GM23338 (cell line): ENCODE measurements around the gene MARCHF3. TPM values are rescaled to one million over a fixed set of nuclear protein-coding genes. Genes with fewer than 3 reads are reported as not detected.

Experiments
- ATAC-seq: fragments of 200-7000 bp; cut with Tn5 transposase; 3 replicates; pipeline ENCODE4 v1.9.1; 2020
- DNase-seq: peaks from one replicate; pipeline ENCODE4 v3.0.0-alpha.2; 2015; ENCODE audit warnings: low spot score
- H2AFZ ChIP-seq: fragments of 200-600 bp; sonication (generic); 2 replicates; pipeline ENCODE4 v1.8.0; 2016; ENCODE audit warnings: antibody characterized with exemption, mild to moderate bottlenecking, moderate library complexity
- H3F3A ChIP-seq: fragments of 200-600 bp; sonication (generic); replicated peaks from 2 replicates; pipeline ENCODE4 v1.8.0; 2017; ENCODE audit warnings: antibody characterized with exemption, mixed run types, low read depth
- H3K27ac ChIP-seq: fragments of 200-600 bp; sonication (generic); 2 replicates; pipeline ENCODE4 v1.6.1; 2016; ENCODE audit warnings: low read depth
- H3K27me3 ChIP-seq: fragments of 200-600 bp; sonication (generic); 2 replicates; pipeline ENCODE4 v1.8.0; 2016; ENCODE audit warnings: mild to moderate bottlenecking, mixed run types, moderate library complexity; ENCODE audit not compliant: insufficient read depth
- H3K36me3 ChIP-seq: fragments of 200-600 bp; sonication (generic); 2 replicates; pipeline ENCODE4 v1.8.0; 2016; ENCODE audit warnings: mild to moderate bottlenecking; ENCODE audit not compliant: insufficient read depth
- H3K4me1 ChIP-seq: fragments of 200-600 bp; sonication (generic); 2 replicates; pipeline ENCODE4 v1.8.0; 2016; ENCODE audit warnings: mild to moderate bottlenecking, moderate library complexity; ENCODE audit not compliant: insufficient read depth
- H3K4me2 ChIP-seq: fragments of 200-600 bp; sonication (generic); 2 replicates; pipeline ENCODE4 v1.7.1; 2017; ENCODE audit warnings: mixed run types
- H3K4me3 ChIP-seq: fragments of 200-600 bp; sonication (generic); 2 replicates; pipeline ENCODE4 v1.6.1; 2016; ENCODE audit warnings: mixed run types
- H3K79me2 ChIP-seq: fragments of 200-600 bp; sonication (generic); replicated peaks from 2 replicates; pipeline ENCODE4 v1.8.0; 2017; ENCODE audit warnings: mild to moderate bottlenecking; ENCODE audit not compliant: insufficient read depth
- H3K9me2 ChIP-seq: fragments of 200-600 bp; sonication (generic); 2 replicates; pipeline ENCODE4 v1.8.0; 2017; ENCODE audit not compliant: insufficient read depth
- H4K20me1 ChIP-seq: fragments of 200-600 bp; sonication (generic); replicated peaks from 2 replicates; pipeline ENCODE4 v1.8.0; 2017; ENCODE audit warnings: mild to moderate bottlenecking; ENCODE audit not compliant: insufficient read depth
- H3K27ac Mint-ChIP-seq: 2 replicates; pipeline ENCODE4 v1.8.0; 2020; ENCODE audit warnings: inconsistent platforms, mild to moderate bottlenecking, moderate library complexity, mixed read lengths
- H3K27me3 Mint-ChIP-seq: 3 replicates; pipeline ENCODE4 v1.8.0; 2022; ENCODE audit warnings: low read depth, mild to moderate bottlenecking, moderate library complexity, mixed read lengths, inconsistent platforms; ENCODE audit not compliant: insufficient read depth, poor library complexity
- H3K36me3 Mint-ChIP-seq: 3 replicates; pipeline ENCODE4 v1.8.0; 2021; ENCODE audit warnings: low read depth, mild to moderate bottlenecking, inconsistent platforms, moderate library complexity, mixed read lengths
- H3K4me1 Mint-ChIP-seq: 3 replicates; pipeline ENCODE4 v1.8.0; 2020; ENCODE audit warnings: mild to moderate bottlenecking, inconsistent platforms, mixed read lengths
- H3K4me3 Mint-ChIP-seq: 3 replicates; pipeline ENCODE4 v1.8.0; 2021; ENCODE audit warnings: moderate library complexity, mild to moderate bottlenecking, inconsistent platforms, mixed read lengths
- H3K9me3 Mint-ChIP-seq: 3 replicates; pipeline ENCODE4 v1.8.0; 2020; ENCODE audit warnings: moderate library complexity, mild to moderate bottlenecking, inconsistent platforms, mixed read lengths
- CTCF ChIP-seq, 2 experiments: fragments of 200-600 bp in 1 of 2; sonication (generic) in 1 of 2; conservative IDR thresholded peaks; 2 replicates each; pipeline versions ENCODE4 v1.5.1 to v1.6.1; 2016 to 2017; ENCODE audit warnings: antibody characterized with exemption in 2 of 2, low read depth in 2 of 2, mild to moderate bottlenecking in 2 of 2, moderate library complexity in 1 of 2
- ETS1 ChIP-seq: IDR thresholded peaks from 2 replicates; pipeline ENCODE4 v1.6.1; 2016; ENCODE audit warnings: antibody characterized with exemption
- EZH2 ChIP-seq: fragments of 200-600 bp; sonication (generic); IDR thresholded peaks from one replicate; pipeline ENCODE4 v1.8.0; 2017; ENCODE audit warnings: antibody characterized with exemption, mild to moderate bottlenecking, low read depth; ENCODE audit not compliant: unreplicated experiment
- EZH2phosphoT487 ChIP-seq: fragments of 200-600 bp; sonication (generic); IDR thresholded peaks from one replicate; pipeline ENCODE4 v1.8.1; 2018; ENCODE audit warnings: antibody characterized with exemption; ENCODE audit not compliant: unreplicated experiment
- NANOG ChIP-seq: IDR thresholded peaks from 2 replicates; pipeline ENCODE4 v1.6.1; 2016; ENCODE audit warnings: antibody characterized with exemption, borderline replicate concordance
- POLR2AphosphoS5 ChIP-seq: IDR thresholded peaks from 2 replicates; pipeline ENCODE4 v1.6.1; 2016; ENCODE audit warnings: antibody characterized with exemption, low read depth
- REST ChIP-seq: IDR thresholded peaks from one replicate; pipeline ENCODE4 v1.6.1; 2018; ENCODE audit warnings: antibody characterized with exemption; ENCODE audit not compliant: unreplicated experiment
- ZNF331 ChIP-seq: fragments of 250-450 bp; sonication (Bioruptor Pico); IDR thresholded peaks from 2 replicates; pipeline ENCODE4 v1.5.0; 2020; ENCODE audit warnings: low read depth, mild to moderate bottlenecking, moderate library complexity
- polyA plus RNA-seq: library from polyadenylated mRNA; unstranded; fragments of >200 nt; fragmentation: Nextera tagmentation; extraction: Ambion mirVana; gene quantifications from 2 replicates; pipeline ENCODE4 v1.2.1, GENCODE V29; 2016
- total RNA-seq: library from RNA; depleted of rRNA; stranded (reverse); fragments of >200 nt; shearing (Covaris generic); gene quantifications from 2 replicates; pipeline ENCODE4 v1.2.3, GENCODE V29; 2014

The MARCHF3 gene
- total and polyA plus RNA-seq, 2 experiments from 2014 or later: 7.0 to 12.7 TPM

GRCh38 chr5:127066721-127067120, 36.4 kb upstream of the MARCHF3 start (continued):
- TF ChIP-seq REST: no peak

GRCh38 chr5:127064253-127064840, 34.0 kb upstream of the MARCHF3 start:
- H3K36me3 Mint-ChIP-seq: no peaks in the 10 kb centered on the region
- TF ChIP-seq POLR2AphosphoS5: no peak
- no peak for TF ChIP-seq NANOG
- no peak for TF ChIP-seq CTCF (conservative IDR thresholded peaks at IDR 0.05; ENCODE audit: low read depth in 2 of 2)
- TF ChIP-seq REST: no peak
- TF ChIP-seq ETS1: no peak
- TF ChIP-seq EZH2phosphoT487: no peak
- TF ChIP-seq EZH2: no peak
- no peak for TF ChIP-seq ZNF331

More at GRCh38 chr5:127064253-127064840, 34.0 kb upstream of the MARCHF3 start:
- Mint-ChIP-seq H3K4me3 (no peak overlapping the region), H3K4me1 (peaks cover 15% of the 10 kb centered on the region; the same call in 2 of the 3 replicates), H3K9me3 (no peaks in the 10 kb centered on the region), H3K27me3 (no peaks in the 10 kb centered on the region), H3K27ac (no peak overlapping the region)
- H3K4me3 ChIP-seq: no peak overlapping the region
- H3K27me3 ChIP-seq: no peaks in the 10 kb centered on the region
- H3K27ac ChIP-seq: no peak overlapping the region
- ATAC-seq: no peak
- H3K36me3 ChIP-seq: no peaks in the 10 kb centered on the region
- no peaks in the 10 kb centered on the region for H3F3A ChIP-seq
- no peaks in the 10 kb centered on the region for H4K20me1 ChIP-seq
- H3K4me1 ChIP-seq: peaks cover 10% of the 10 kb centered on the region; the same call in 1 of the 2 replicates
- no peaks in the 10 kb centered on the region for H3K79me2 ChIP-seq
- no peak overlapping the region for H2AFZ ChIP-seq
- DNase-seq: no peak
- H3K4me2 ChIP-seq: no peak overlapping the region
- H3K9me2 ChIP-seq: no peaks in the 10 kb centered on the region
